Ovary (tissue), 3 donors: Measurements from ENCODE around the gene KCNQ4.

Experiments used
- EP300 ChIP-seq: sonication (generic); formaldehyde crosslinking; IDR thresholded peaks from one replicate; pipeline ENCODE4 v1.6.1; 2017; ENCODE audit warnings: antibody characterized with exemption
- POLR2A ChIP-seq: fragments of 450-650 bp; IDR thresholded peaks from one replicate; pipeline ENCODE4 v1.6.1; 2017; ENCODE audit warnings: antibody characterized with exemption, mild to moderate bottlenecking, moderate library complexity
- TF ChIP-seq, protein P1 (sequence below), 3 donors: fragments of 450-650 bp in 2 of 3; fragments of 200-600 bp in 1 of 3; IDR thresholded peaks; one replicate each; pipeline versions ENCODE4 v1.5.1 to v1.8.0; 2016 to 2022; ENCODE audit warnings: antibody characterized with exemption in 3 of 3, mild to moderate bottlenecking in 1 of 3
- donor health status: DM: no; HTN: no; CAD: no.

DNA sequence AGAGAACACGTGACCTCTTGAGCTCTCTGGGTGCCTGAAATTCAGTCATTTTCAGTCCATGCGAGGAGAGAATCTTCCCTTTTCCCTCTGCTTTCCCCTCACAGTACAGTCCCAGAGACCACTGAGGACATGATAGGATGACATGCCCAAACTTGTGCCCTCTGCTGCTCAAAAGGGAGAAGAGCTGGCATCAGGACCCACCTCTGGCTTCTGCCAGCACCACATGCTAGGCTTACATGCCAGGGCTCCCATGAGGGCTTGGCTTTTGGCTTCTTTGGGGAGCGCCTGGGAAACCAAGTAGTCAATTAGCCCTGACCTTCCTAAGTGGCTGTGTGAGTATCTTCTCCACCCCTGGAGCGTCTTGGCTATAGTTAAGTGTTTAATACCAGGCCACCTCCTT lies 13.8 kb upstream of the KCNQ4 start:
- no peak for TF ChIP-seq EP300
- TF ChIP-seq, protein P1, sequence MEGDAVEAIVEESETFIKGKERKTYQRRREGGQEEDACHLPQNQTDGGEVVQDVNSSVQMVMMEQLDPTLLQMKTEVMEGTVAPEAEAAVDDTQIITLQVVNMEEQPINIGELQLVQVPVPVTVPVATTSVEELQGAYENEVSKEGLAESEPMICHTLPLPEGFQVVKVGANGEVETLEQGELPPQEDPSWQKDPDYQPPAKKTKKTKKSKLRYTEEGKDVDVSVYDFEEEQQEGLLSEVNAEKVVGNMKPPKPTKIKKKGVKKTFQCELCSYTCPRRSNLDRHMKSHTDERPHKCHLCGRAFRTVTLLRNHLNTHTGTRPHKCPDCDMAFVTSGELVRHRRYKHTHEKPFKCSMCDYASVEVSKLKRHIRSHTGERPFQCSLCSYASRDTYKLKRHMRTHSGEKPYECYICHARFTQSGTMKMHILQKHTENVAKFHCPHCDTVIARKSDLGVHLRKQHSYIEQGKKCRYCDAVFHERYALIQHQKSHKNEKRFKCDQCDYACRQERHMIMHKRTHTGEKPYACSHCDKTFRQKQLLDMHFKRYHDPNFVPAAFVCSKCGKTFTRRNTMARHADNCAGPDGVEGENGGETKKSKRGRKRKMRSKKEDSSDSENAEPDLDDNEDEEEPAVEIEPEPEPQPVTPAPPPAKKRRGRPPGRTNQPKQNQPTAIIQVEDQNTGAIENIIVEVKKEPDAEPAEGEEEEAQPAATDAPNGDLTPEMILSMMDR (IDR thresholded peaks at IDR 0.05): no peak
- no peak for TF ChIP-seq POLR2A
